ENCODE measurements around the gene ZP1.

Gene ZP1

DNA sequence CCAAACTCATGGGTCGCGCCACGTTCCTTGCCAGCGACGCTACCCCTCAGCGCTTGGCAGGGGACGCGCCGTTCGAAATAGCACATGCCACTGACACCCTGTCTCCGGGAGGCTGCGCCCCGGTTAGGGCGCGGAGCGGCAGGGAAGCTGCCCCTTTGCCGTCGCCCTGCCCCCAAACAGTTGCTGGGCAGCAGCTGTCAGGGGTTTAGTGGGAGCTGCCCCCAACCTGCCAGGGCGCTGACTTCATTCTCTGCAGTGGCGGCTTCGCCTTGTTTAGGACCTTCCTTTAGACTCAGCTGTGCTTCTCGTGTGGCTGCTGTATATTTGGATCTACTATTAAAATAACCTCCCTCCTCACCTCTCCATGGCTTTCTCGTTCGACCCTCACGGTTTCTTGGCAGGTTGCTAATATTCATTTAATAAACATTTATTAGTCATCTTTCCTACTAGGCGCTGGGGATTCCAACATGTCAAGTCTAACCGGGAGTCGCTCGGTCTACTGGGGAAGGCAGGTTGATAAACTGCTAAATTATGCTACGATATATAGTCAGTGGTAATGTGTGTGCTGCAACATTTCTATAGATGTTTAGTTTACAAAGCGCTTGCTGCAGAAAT, 47.4 kb downstream of the ZP1 start:
- DNase-seq: peak in 23 of 42 donors; percentile 20 to 68 (median 49)
- intact Hi-C loops (cut with DNase I): no loop called here

DNA sequence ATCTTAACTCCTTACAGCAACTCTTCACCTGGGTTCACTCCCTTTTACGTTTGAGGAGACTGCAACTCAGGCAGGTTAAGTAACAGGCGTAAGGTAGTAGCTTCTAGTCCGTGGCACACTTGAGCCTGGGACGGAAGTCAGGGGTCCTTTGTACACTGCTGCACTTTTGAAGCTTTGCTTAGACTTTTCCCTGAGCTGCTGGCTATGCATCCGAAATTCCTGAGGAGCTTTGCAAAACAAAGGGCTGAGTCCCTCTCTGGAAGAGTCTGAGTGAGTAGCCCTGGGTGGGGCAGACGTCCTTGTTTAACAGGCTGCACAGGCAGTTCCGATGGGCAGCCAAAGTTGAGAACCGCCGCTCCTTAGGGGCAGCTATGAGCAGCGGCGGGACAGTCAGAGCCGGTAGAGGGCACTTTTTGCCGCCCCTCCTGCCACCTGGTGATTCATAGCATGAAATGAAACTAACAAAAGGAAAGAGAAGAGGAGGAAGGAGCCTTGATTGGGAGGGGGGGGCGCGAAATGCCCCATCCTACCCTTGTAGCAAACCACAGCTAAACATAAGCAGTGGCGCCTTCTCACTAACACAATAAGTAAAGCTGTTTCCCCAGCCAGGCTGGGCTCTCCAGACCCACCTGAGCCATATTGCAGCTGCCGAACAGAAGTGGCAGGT, 48.0 kb downstream of the ZP1 start:
- DNase-seq: peak in 32 of 42 donors; percentile 29 to 81 (median 56)
- intact Hi-C loops (cut with DNase I): no loop called here

DNA sequence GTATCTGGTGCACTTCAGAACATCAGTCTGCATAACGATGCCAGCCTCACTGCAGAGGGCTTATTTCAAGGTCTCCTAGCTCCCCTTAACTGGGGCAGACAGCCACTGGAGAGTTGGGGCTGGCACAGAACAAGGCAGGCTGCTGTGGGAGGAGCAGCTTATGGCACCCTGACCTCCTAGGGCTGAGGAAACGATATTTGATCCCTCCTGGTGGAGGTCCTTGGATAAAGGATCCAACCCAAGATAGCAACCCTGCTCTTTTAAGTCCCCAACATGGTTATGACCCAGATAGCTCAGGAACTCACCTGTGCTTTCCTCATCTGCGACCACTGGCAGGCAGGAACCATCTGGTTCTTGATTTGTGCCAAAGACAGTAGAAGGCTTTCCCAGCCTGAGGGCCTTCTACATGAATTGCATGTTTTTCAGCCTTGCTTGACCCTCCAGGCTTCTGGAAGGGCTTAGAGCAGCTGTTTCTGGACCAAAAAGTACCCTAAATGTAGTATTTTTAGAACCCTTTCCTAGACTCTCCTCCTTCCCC, 49.4 kb downstream of the ZP1 start:
- DNase-seq: no peak
- intact Hi-C loops (cut with DNase I): no loop called here

DNA sequence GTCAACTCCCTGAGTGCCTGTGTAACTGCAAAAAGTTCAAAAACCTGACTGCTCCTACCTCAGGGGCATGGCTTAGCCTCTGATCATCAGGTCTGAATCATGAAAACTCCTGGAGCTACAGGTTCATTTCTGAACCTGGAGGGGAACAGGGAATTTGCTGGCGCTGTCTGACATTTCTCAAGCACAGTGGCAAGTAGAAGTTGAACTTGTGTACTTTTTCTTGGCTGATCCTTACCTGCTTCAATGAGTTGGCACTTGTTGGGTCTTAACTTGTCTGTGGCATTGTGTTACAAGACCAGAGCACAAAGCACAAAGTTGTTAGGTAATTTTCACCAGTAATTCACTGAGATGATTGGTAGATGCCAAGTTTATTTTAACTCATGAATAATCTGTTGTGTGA, 49.9 kb downstream of the ZP1 start:
- intact Hi-C loops (cut with DNase I): no loop called here

DNA sequence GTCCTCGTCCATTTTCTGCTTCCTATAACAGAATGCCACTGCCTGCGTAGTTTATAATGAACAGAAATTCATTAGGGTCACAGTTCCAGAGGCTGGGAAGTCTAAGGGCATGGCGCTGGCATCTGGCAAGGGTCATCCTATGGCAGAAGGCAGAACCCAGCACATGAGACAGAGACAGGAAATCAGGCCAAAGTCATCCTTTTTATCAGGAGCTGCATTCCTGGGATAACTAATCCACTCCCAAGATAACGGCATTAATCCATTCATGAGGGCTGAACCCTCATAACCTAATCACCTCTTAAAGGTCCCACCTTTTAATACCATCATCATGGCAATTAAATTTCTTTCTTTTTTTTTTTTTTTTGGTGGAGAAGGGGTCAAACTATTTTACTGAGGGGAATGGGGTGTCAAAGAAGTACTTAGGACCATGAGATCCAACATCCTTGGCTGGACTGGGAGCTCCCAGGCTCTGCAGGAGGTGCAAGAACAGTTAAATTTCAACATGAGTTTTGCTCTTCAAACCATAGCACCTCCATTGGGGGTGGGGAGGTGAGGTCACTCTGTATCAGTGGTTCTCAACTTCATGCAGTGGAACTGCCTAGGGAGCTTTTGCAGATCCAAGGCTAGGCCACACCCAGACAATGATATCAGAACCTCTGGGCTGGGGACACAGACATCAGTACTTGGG, 51.1 kb downstream of the ZP1 start:
- intact Hi-C loops (cut with DNase I): no loop called here
- no peak for DNase-seq

More for the DNA sequence above, 49.9 kb downstream of the ZP1 start:
- no peak for DNase-seq

DNA sequence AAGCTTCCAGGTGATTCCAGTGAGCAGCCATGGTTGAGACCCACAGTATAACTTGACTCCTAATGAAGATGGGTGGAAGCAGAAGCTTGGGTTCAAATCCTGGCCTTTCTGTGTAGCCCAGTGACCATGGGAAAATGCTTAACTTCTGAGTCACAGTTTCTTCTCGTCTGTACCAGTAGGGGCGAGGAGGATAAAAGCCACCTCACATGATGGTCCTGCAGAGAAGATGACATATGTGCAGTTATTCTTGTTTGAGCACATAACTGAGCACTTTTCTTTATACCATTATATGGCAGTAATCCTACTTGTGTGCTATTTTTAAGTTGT, 51.6 kb downstream of the ZP1 start:
- DNase-seq: no peak
- intact Hi-C loops (cut with DNase I): no loop called here

DNA sequence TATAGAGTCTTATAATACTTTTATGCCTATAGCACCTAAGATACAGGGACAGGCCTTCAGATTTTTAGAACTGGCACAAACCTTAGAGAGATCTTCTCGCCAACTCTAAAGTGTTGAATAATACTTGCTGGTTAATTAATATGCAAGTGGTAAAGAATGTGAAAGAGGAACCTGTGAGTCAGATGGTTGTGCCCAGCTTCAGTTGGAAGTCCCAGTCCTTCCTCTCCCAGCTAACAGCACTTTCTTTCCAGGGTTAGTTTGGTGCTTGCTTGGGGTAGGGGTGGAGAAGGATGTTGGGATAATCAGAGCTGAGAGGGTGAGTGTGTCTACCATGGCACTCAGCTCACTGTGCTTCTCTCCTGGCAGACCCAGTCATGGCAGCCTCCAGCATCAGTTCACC, 52.0 kb downstream of the ZP1 start:
- intact Hi-C loops (cut with DNase I): no loop called here
- peak in 2 of 42 donors; percentile 18 to 59 for DNase-seq

DNA sequence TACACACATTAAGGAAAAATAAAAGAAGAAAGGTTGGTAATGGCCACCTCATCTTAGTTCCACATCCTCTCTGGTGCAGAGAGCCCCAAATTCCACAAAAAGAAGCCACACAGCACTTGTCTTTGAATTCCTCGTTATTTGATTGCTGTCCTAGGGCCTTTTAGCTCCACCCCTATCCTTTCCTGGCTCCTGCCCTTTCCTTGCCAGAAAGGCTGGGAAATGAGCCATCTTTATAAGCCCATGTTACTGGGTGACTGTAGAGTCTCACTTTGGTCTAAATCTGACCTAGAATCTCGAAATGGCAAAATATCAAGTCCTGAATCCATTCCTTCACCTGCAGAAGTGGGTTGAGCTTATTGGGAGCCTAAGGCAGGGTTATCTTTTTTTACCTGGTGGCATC, 52.6 kb downstream of the ZP1 start:
- DNase-seq: peak in 2 of 42 donors; percentile 12 to 22
- intact Hi-C loops (cut with DNase I): no loop called here

DNA sequence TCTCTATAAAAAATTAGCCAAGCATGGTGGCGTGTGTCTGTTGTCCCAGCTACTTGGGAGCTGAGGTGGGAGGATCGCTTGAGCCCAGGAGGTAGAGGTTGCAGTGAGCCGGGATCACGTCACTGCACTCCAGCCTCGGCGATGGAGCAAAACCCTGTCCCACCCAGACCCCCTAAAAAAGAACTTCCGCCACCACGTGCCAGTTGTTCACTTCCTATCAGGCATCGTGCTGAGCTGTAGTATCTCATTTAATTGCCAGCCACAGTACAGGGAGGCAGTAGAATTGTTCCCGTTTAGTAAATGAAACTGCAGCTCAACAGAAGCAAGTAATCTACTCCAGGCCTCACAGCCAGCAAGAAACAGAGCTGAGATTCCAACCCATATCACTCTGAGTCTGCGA, 53.9 kb downstream of the ZP1 start:
- no peak for DNase-seq

DNA sequence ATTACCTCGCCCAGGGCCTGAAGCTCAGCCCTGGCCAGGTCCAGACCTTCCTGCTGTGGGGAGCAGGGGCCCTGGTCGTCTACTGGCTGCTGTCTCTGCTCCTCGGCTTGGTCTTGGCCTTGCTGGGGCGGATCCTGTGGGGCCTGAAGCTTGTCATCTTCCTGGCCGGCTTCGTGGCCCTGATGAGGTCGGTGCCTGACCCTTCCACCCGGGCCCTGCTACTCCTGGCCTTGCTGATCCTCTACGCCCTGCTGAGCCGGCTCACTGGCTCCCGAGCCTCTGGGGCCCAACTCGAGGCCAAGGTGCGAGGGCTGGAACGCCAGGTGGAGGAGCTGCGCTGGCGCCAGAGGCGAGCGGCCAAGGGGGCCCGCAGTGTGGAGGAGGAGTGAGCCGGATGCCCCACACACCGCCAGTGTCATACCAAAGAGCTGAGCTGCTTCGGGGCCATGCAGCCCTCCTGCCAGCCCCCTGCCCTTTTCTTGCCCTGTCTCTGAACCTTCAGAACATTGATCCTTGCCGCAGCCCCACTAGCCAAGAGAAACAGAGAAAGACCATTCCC, 54.5 kb downstream of the ZP1 start:
- intact Hi-C loops (cut with DNase I): no loop called here

More for the DNA sequence above, 53.9 kb downstream of the ZP1 start:
- intact Hi-C loops (cut with DNase I): no loop called here

DNA sequence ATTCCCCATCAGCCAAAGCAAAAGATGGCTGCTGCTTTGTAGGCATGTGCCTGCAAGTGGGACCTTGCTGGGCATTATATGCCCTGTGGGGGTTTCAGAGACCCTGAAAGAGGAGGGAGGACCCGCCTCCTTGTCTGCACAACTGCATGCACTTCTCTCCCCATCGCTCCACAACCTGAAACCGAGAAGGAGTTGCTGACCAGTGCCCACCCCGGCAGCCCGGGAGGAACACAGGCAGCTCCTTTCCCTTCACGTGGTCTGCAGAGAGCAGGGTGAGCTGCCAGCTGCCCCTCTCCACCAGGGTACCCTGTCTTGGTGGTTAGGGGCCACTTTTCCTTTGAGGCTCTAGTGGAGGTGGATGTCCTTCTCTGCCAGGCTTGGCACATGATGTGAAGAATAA, 55.6 kb downstream of the ZP1 start:
- intact Hi-C loops (cut with DNase I): no loop called here
- DNase-seq: no peak

More for the DNA sequence above, 54.5 kb downstream of the ZP1 start:
- DNase-seq: no peak

DNA sequence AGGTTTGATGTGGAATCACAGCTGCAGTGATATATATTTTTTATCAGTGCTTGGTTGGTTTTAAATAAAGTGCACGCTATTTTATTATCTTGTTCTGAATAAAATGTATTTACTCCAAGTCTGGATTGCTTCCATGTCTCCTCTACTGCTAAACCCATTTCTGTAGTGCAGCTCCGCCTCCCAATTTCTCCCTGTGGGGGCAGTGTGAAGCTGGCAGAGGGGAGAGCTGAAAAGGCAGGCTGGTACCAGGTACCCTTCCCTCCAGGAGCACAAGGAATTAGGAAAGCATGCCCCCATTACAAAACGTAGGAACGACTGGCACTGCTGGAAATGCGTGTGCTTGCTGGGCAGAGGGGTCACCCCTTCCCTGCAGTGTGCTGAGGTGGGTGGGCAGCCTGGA, 56.0 kb downstream of the ZP1 start:
- DNase-seq: peak in 6 of 42 donors; percentile 35 to 66 (median 50)
- intact Hi-C loops (cut with DNase I): no loop called here

DNA sequence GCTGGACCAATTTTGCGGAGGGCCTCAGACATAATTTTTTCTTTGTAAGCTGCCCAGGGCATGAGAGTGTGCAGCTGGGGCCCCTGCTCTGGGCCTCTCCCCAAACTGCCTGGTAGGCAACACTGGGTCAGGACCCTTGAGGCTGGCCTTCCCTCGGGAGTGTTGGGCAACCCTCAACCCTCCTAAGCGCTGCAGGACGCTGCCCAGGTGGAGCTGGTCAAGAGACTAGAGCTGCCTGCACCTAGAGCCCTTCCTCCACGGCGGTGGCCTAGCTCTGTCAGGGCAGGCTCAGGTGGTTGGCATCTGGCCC, 56.4 kb downstream of the ZP1 start:
- no peak for DNase-seq
- intact Hi-C loops (cut with DNase I): no loop called here

DNA sequence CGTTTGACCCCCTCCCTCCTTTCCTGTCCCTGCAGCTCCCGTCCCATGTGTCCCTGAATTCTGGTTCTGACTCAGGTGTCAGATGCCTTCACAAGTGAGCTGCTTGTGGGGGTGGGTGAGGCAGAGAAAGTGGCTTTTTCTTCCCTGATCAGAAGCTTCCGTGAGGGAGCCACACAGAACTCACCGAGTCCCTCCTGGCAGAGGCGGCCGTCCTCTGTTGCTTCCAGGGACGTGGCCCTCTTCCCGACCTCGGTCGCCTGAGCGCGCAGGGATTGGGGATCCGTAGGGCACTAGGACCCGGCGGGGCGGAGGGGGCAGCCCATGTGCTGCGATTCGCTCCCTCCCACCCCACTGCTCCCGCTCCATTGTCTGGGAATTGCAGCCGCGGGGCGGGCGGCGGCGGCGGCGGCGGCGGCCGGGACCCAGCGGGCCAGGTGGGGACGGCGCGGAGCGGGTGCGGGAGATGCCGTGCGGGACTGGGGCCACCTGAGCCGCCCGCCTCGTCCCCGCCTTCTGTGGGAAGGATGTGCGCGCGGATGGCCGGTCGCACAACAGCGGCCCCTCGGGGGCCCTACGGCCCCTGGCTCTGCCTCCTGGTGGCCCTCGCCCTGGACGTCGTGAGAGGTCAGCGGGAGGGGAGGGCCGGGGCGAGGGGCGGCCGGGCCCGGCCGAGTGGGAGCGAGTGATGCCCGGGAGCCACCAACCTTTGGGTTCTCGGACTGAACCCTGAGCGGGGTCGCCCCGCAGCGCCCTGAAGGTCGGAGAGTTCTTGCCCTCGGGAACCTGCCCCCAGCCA, 57.0 kb downstream of the ZP1 start, which contains the start of gene TMEM132A:
TSS of gene TMEM132A (plus strand) at position 351 of the 796 bp plus-strand sequence. CDS start at position 525, 174 bp downstream.
- peak; percentile 80 to 97 (median 91) for DNase-seq
- intact Hi-C loops (cut with DNase I): no loop called here
